Large intestine (tissue), 3 donors: Measurements from ENCODE around the gene GARIN3. TPM values are rescaled to one million over a fixed set of nuclear protein-coding genes. Genes with fewer than 3 reads are reported as not detected.

Source experiments
- DNase-seq, 2 donors: peaks; one replicate each; pipeline versions ENCODE4 v3.0.0 to v3.0.0-alpha.2; 2013
- H3K27ac ChIP-seq: one replicate; pipeline ENCODE4 v1.5.1; 2013; ENCODE audit warnings: low read length
- H3K27me3 ChIP-seq: 2 replicates; pipeline ENCODE4 v1.6.1; 2013; ENCODE audit warnings: low read length; ENCODE audit not compliant: control insufficient read depth, insufficient read depth
- H3K36me3 ChIP-seq: 2 replicates; pipeline ENCODE4 v1.6.1; 2013; ENCODE audit warnings: low read length; ENCODE audit not compliant: control insufficient read depth, insufficient read depth
- H3K4me1 ChIP-seq: one replicate; pipeline ENCODE4 v1.6.1; 2013; ENCODE audit warnings: low read length; ENCODE audit not compliant: control insufficient read depth, insufficient read depth
- H3K4me3 ChIP-seq: one replicate; pipeline ENCODE4 v1.5.1; 2013; ENCODE audit warnings: low read length
- H3K9me3 ChIP-seq: one replicate; pipeline ENCODE4 v1.6.1; 2013; ENCODE audit warnings: mild to moderate bottlenecking, low read depth, low read length, moderate library complexity; ENCODE audit not compliant: control insufficient read depth
- WGBS: methylation state at CpG from one replicate; pipeline ENCODE4 v1.1.5; 2013; ENCODE audit warnings: low lambda C conversion rate; ENCODE audit not compliant: insufficient coverage; 5-methylcytosine and 5-hydroxymethylcytosine counted together
- polyA plus RNA-seq: library from polyadenylated mRNA; unstranded; fragments of 120-200 nt; gene quantifications from one replicate; pipeline ENCODE4 v1.2.1, GENCODE V29; 2013

Gene GARIN3
- polyA plus RNA-seq, 1 donor = not detected

- DNase-seq = peak; percentile 32 to 52
- H3K27me3 ChIP-seq = no peaks in the 10 kb centered on the region
- 80% methylated on average over 2 of the region's 14 CpGs for WGBS
- H3K4me1 ChIP-seq = no peaks in the 10 kb centered on the region
- H3K9me3 ChIP-seq = no peaks in the 10 kb centered on the region
- H3K27ac ChIP-seq = no peak overlapping the region
- no peak overlapping the region for H3K4me3 ChIP-seq
- H3K36me3 ChIP-seq = no peaks in the 10 kb centered on the region
Measured at GRCh38 chr5:157148734-157149615, 17.1 kb downstream of the GARIN3 start.

DNA sequence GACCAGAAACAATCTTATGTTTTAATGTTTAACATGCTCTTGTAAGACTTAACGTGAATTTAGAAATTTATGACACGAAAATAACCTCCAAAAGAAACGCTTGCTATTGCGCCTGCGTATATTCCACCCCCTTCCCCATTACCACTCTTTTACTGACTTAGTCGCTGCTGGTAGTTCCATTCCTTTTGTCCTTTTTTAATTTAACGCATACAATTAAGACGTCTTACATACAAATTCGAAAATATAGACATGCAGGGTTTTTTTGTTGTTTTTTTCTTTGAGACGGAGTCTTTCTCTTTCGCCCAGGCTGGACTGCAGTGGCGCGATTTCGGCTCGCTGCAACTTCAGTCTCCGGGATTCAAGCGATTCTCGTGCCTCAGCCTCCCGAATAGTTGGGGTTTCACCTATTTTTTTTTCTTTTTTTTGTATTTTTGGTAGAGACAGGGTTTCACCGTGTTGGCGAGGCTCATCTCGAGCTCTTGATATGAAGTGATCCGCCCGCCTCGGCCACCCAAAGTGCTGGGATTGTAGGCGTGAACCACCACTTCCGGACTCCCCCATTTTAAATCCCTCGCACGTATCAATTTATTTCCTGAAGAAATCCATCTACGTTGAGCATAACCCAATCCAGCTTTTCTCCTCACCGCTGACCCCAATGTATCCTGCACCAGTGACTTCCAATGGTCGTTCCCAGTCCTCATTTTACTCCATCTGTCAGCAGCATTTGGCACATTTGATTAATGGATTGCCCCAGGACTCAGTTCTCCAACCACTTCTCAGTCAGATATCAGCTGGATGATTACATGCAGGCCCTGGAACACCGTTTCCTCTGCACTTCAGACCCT lies 22.7 kb downstream of the GARIN3 start:
- Histone ChIP-seq H3K4me1 (peaks cover 11% of the 10 kb centered on the region), H3K27ac (peak overlapping the region; percentile 89), H3K36me3 (peaks cover 6% of the 10 kb centered on the region), H3K27me3 (no peaks in the 10 kb centered on the region), H3K4me3 (peak overlapping the region; percentile 86), H3K9me3 (no peaks in the 10 kb centered on the region)
- peak; percentile 12 to 76 for DNase-seq
- 9% methylated on average over 15 of the region's 33 CpGs for WGBS

GRCh38 chr5:157142317-157143126 lies 23.5 kb downstream of the GARIN3 start, which contains the start of gene MED7:
MED7 (minus strand) TSS chr5:157142865; CDS start chr5:157139431, 3,434 bp downstream.
- H3K27ac ChIP-seq = peak within 1 kb of the TSS; percentile 89
- WGBS = no CpG with 5 or more reads among the region's 48 CpGs
- H3K4me1 ChIP-seq = peaks cover 11% of the 10 kb centered on the region
- peak; percentile 98 to 99 for DNase-seq
- H3K36me3 ChIP-seq = peaks cover 11% of the 10 kb centered on the region
- H3K4me3 ChIP-seq = peak within 1 kb of the TSS; percentile 86
- H3K9me3 ChIP-seq = no peaks in the 10 kb centered on the region
- H3K27me3 ChIP-seq = no peaks in the 10 kb centered on the region

DNA sequence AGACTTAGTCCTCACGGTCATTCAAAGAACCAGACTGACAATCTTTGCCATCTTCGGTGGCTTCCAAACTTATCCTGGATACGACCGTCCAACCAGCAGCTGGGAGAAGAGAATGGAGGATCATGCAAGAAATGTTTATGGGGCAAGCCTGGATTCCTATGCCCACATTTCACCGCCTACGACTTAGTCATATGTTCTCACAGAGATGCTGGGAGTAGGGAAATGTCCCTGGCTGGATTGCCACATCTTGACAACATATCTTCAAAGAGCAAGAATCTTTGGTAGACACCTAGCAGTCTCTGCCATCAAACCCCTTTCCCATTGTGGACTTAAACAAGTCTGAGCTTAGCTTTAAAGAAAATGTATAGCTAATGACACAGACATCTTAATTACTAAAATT lies 28.4 kb downstream of the GARIN3 start:
- no peaks in the 10 kb centered on the region for H3K9me3 ChIP-seq

DNA sequence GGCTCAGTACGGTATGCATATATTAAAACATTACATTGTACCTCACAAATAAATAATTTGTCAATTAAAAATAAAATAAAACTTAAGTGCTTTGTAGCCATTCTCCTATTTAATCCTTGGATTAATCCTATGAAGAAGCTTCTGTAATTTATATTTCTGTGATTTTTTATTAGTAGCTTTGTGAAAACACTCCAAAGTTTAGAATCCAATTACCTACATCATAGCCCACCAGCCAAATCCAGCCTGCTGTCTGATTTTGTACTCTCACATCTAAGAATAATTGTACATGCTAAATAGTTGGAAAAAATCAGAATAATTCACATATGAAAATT lies 33.8 kb downstream of the GARIN3 start:
- Histone ChIP-seq H3K27me3 (no peaks in the 10 kb centered on the region), H3K4me3 (no peak overlapping the region), H3K27ac (no peak overlapping the region), H3K9me3 (no peaks in the 10 kb centered on the region), H3K4me1 (no peaks in the 10 kb centered on the region), H3K36me3 (peaks cover 5% of the 10 kb centered on the region)
- no peak for DNase-seq
- WGBS = 13% methylated on average over 1 of the region's 1 CpG

More for the DNA sequence above, 28.4 kb downstream of the GARIN3 start:
- no peak for DNase-seq
- Histone ChIP-seq H3K27ac (no peak overlapping the region), H3K4me3 (no peak overlapping the region), H3K4me1 (peaks cover 7% of the 10 kb centered on the region), H3K36me3 (peaks cover 18% of the 10 kb centered on the region), H3K27me3 (no peaks in the 10 kb centered on the region)
- WGBS = no CpG with 5 or more reads among the region's 6 CpGs

GRCh38 chr5:157130925-157131324 lies 35.1 kb downstream of the GARIN3 start:
- Histone ChIP-seq H3K27me3 (no peaks in the 10 kb centered on the region), H3K27ac (no peak overlapping the region), H3K4me3 (no peak overlapping the region), H3K9me3 (no peaks in the 10 kb centered on the region), H3K36me3 (no peaks in the 10 kb centered on the region), H3K4me1 (no peaks in the 10 kb centered on the region)
- no peak for DNase-seq
- no CpG with 5 or more reads among the region's 7 CpGs for WGBS

DNA sequence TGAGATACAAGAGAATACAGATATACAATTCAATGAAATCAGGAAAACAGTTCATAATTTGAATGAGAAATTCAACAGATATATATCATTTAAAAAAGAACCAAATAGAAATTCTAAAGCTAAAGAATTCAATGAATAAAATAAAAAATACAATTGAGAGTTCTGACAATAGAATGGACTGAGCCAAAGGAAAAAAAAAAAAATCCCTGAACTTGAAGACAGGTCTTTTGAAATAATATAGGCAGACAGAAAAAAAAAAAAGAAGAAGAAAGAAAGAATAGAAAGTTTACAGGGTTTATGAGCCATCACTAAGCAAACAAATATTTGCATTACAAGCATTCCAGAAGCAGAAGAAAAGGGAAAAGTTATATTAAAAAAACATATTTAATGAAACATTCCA lies 44.4 kb downstream of the GARIN3 start:
- no peaks in the 10 kb centered on the region for H3K36me3 ChIP-seq
- H3K9me3 ChIP-seq = peaks cover 22% of the 10 kb centered on the region
- no peaks in the 10 kb centered on the region for H3K27me3 ChIP-seq

DNA sequence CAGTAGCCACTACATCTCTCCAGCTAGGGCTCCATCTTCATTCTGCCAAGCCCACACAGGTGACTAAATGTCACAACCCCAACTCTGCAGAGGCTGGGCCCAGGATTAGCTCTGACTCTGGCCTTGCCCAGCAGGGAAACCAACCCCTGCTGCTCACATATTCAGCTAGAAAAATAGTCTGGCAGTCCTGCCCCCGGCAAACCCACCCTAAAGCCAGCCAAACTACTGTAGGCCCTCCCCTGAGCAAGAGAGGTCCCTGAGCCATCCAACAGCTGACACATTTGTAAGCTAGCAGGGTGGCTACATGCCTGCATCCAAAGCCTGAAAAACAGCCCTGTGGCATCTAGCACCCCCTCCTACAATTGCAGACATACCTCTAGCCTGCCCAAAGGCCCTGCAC lies 46.0 kb downstream of the GARIN3 start:
- no CpG with 5 or more reads among the region's 1 CpG for WGBS
- Histone ChIP-seq H3K36me3 (no peaks in the 10 kb centered on the region), H3K9me3 (peaks cover 22% of the 10 kb centered on the region), H3K4me3 (no peak overlapping the region), H3K27me3 (no peaks in the 10 kb centered on the region), H3K4me1 (no peaks in the 10 kb centered on the region), H3K27ac (no peak overlapping the region)
- DNase-seq = no peak

More for the DNA sequence above, 44.4 kb downstream of the GARIN3 start:
- no peak overlapping the region for H3K27ac ChIP-seq
- no peak for DNase-seq
- no peaks in the 10 kb centered on the region for H3K4me1 ChIP-seq
- no peak overlapping the region for H3K4me3 ChIP-seq

GRCh38 chr5:157116483-157116954 lies 49.5 kb downstream of the GARIN3 start:
- no peak for DNase-seq
- Histone ChIP-seq H3K27ac (no peak overlapping the region), H3K36me3 (no peaks in the 10 kb centered on the region), H3K4me1 (no peaks in the 10 kb centered on the region), H3K4me3 (no peak overlapping the region), H3K27me3 (no peaks in the 10 kb centered on the region), H3K9me3 (peaks cover 12% of the 10 kb centered on the region)
- 89% methylated on average over 1 of the region's 6 CpGs for WGBS

- DNase-seq = no peak
- no peaks in the 10 kb centered on the region for H3K36me3 ChIP-seq
- peaks cover 3% of the 10 kb centered on the region for H3K9me3 ChIP-seq
- H3K4me3 ChIP-seq = no peak overlapping the region
- no CpG with 5 or more reads among the region's 1 CpG for WGBS
- H3K27ac ChIP-seq = no peak overlapping the region
- H3K27me3 ChIP-seq = no peaks in the 10 kb centered on the region
- no peaks in the 10 kb centered on the region for H3K4me1 ChIP-seq
Measured at GRCh38 chr5:157115502-157115901, 50.6 kb downstream of the GARIN3 start.
